HL-60 (cell line): Measurements from ENCODE around the gene ABL1.

Experiments used
- DNase-seq, 2 experiments: peaks; one replicate each; pipeline ENCODE4 v3.0.0-alpha.2; 2010 to 2020; ENCODE audit warnings: low read depth in 1 of 2, low spot score in 1 of 2
- H3K27ac ChIP-seq: fragments of 250-450 bp; sonication (Bioruptor Pico); replicated peaks from 2 replicates; pipeline ENCODE4 v1.5.1; 2020; ENCODE audit warnings: mild to moderate bottlenecking, moderate library complexity
- H3K27me3 ChIP-seq: fragments of 250-450 bp; sonication (Bioruptor Pico); 2 replicates; pipeline ENCODE4 v1.5.1; 2021; ENCODE audit warnings: mild to moderate bottlenecking, moderate library complexity; ENCODE audit not compliant: insufficient read depth, poor library complexity, severe bottlenecking
- H3K4me3 ChIP-seq: replicated peaks from 2 replicates; pipeline ENCODE4 v1.5.1; 2011; ENCODE audit warnings: mild to moderate bottlenecking, control low read depth, low read length; ENCODE audit not compliant: insufficient read depth
- CTCF ChIP-seq: IDR thresholded peaks from one replicate; pipeline ENCODE4 v1.5.1; 2011; ENCODE audit warnings: low read length, control low read depth, inconsistent platforms; ENCODE audit not compliant: insufficient read depth
- GABPA ChIP-seq: IDR thresholded peaks from 2 replicates; pipeline ENCODE4 v1.6.1; 2012; ENCODE audit warnings: low read depth
- POLR2AphosphoS5 ChIP-seq: IDR thresholded peaks from 2 replicates; pipeline ENCODE4 v1.6.1; 2012; ENCODE audit warnings: low read depth
- REST ChIP-seq: IDR thresholded peaks from 2 replicates; pipeline ENCODE4 v1.6.1; 2012; ENCODE audit warnings: low read depth; ENCODE audit not compliant: insufficient replicate concordance
- SPI1 ChIP-seq: IDR thresholded peaks from 2 replicates; pipeline ENCODE4 v1.6.1; 2012; ENCODE audit warnings: low read depth, mild to moderate bottlenecking, borderline replicate concordance

The ABL1 gene

GRCh38 chr9:130879863-130880411 lies 44.9 kb downstream of the ABL1 start:
- H3K4me3 ChIP-seq = no peak overlapping the region
- TF ChIP-seq REST (no peak), GABPA (no peak), POLR2AphosphoS5 (no peak), CTCF (no peak)
- H3K27ac ChIP-seq = no peak overlapping the region
- H3K27me3 ChIP-seq = no peaks in the 10 kb centered on the region
- DNase-seq = no peak

- Histone ChIP-seq H3K27me3 (no peaks in the 10 kb centered on the region), H3K27ac (no peak overlapping the region), H3K4me3 (no peak overlapping the region)
- TF ChIP-seq SPI1 = no peak
- no peak for TF ChIP-seq GABPA
- TF ChIP-seq POLR2AphosphoS5 = no peak
- no peak for TF ChIP-seq CTCF
- no peak for TF ChIP-seq REST
- DNase-seq = no peak
Measured at GRCh38 chr9:130880599-130881220, 45.7 kb downstream of the ABL1 start.

GRCh38 chr9:130881516-130881915 lies 46.5 kb downstream of the ABL1 start:
- TF ChIP-seq GABPA (no peak), CTCF (no peak), SPI1 (no peak), REST (no peak), POLR2AphosphoS5 (no peak)
- no peak for DNase-seq
- Histone ChIP-seq H3K27ac (no peak overlapping the region), H3K27me3 (no peaks in the 10 kb centered on the region), H3K4me3 (no peak overlapping the region)
